ENCODE measurements around the gene DOCK11.

DOCK11 gene

DNA sequence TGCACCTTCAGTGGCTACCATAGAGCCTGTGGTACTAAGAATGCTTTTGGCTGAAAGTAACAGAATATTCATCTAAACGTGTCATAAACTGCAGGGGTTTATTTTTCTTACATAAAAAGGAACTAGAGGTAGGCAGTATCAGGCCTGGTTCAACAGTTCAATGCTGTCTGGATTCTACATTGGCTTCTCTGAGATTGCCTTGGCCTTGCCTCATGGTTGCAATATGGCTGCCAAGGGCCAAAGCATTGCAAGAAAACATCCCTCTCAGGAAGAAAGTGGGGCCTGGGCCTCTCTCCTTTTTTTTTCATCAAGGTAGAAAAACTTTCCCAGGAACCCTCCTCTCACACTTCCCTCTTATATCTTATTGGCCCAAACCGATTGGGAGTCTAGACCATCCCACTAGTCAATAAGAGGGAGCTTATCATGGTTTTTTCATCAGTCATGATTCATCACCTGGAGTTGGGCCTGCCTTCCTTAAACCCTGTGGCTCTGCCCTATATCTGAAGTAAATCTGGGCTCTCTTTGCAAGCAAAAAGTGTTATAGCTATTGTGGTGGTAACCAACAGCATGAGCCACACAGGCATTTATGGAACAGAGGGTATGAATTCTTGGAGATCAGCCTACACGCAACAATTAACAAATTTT, 1.8 kb upstream of the DOCK11 start:
- DNase-seq (ENCODE audit: insufficient read length, low spot score) (no peak), FAIRE-seq (no peak)
- TF ChIP-seq POLR2A (IDR thresholded peaks at IDR 0.05; ENCODE audit: low read depth, low read length) = no peak

GRCh38 chrX:118495958-118496762, 545 bp downstream of the DOCK11 start:
- DNase-seq (ENCODE audit: insufficient read length, low spot score) (peak; percentile 30), FAIRE-seq (no peak)
- 0 out of 2 replicates have a peak, but pooled peaks have one; percentile 7 for TF ChIP-seq POLR2A (IDR thresholded peaks at IDR 0.05; ENCODE audit: low read depth, low read length)

DNA sequence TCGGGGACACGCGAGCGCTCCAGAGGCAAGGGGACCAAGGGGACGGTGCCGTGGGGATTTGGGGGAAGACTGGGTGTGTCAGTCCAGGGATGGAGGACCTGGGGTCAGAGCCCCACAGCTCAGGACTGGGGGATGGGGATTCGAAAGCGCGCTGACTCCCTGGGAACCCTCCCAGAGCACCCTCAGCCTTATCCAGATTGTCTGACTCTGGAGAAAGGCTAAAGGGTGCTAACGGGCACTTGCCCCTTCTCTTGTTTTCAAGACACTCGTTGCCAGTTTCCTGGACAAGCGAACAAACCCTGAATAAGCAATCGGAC, 1.1 kb downstream of the DOCK11 start:
- DNase-seq (ENCODE audit: insufficient read length, low spot score) = peak; percentile 12
- no peak for FAIRE-seq
- no peak for TF ChIP-seq POLR2A (IDR thresholded peaks at IDR 0.05; ENCODE audit: low read depth, low read length)

GRCh38 chrX:118497180-118497818, 1.7 kb downstream of the DOCK11 start:
- no peak for DNase-seq (ENCODE audit: insufficient read length, low spot score)
- TF ChIP-seq POLR2A (IDR thresholded peaks at IDR 0.05; ENCODE audit: low read depth, low read length) = no peak
- FAIRE-seq = no peak

DNA sequence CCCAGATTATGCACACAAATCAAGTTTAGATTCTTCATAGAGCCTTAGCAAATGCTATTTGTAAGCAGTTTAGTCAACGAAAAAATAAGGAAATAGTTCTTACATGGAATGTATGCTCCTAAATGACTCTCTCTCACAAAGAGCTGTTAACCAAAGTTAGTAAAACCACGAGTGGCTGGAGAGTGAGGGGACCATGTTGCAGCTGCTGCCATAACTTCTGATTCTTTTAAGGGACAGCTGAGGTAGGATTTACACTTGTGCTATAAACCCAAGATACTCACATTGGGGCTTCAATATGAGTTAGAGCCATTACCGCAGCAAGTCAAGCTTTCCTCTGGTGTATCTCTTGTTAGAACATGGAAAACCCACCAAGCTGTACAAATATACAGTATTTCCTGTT, 2.7 kb downstream of the DOCK11 start:
- TF ChIP-seq POLR2A (IDR thresholded peaks at IDR 0.05; ENCODE audit: low read depth, low read length) = no peak
- DNase-seq (ENCODE audit: insufficient read length, low spot score) (no peak), FAIRE-seq (no peak)

GRCh38 chrX:118498755-118499154, 3.1 kb downstream of the DOCK11 start:
- FAIRE-seq (no peak), DNase-seq (ENCODE audit: insufficient read length, low spot score) (no peak)
- TF ChIP-seq POLR2A (IDR thresholded peaks at IDR 0.05; ENCODE audit: low read depth, low read length) = no peak

- FAIRE-seq (no peak), DNase-seq (ENCODE audit: insufficient read length, low spot score) (no peak)
- no peak for TF ChIP-seq POLR2A (IDR thresholded peaks at IDR 0.05; ENCODE audit: low read depth, low read length)
Measured at GRCh38 chrX:118499295-118499694, 3.7 kb downstream of the DOCK11 start.

DNA sequence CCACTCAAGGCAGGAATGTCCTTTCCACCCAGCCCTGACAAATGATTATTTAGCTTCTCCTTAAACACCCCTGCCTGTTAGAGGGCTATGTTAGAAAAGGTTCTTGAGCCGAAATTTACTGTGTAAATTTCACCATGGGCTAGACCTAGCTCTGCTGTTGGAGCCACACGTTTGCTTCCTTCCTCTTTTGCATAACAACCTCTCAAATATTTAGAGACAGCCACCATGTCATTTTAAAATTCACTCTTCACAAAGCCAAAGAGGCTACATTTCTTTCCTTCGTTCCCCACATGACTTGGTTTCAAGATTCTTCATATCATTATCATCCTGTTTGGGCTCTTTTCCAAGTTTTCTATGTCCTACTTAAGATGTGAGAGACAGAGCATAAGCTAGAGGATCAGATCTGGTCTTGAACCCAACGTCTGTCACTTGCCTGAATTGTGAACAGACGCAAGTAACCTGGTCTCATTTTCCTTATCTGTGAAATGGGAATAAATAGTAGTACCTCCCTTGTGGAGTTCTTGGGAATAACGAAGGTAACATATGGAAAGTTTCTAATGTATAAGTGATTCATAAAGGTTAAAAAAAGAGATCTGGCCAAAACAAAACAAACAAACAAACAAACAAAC, 6.7 kb downstream of the DOCK11 start:
- no peak for FAIRE-seq
- no peak for DNase-seq (ENCODE audit: insufficient read length, low spot score)
- TF ChIP-seq POLR2A (IDR thresholded peaks at IDR 0.05; ENCODE audit: low read depth, low read length) = no peak

DNA sequence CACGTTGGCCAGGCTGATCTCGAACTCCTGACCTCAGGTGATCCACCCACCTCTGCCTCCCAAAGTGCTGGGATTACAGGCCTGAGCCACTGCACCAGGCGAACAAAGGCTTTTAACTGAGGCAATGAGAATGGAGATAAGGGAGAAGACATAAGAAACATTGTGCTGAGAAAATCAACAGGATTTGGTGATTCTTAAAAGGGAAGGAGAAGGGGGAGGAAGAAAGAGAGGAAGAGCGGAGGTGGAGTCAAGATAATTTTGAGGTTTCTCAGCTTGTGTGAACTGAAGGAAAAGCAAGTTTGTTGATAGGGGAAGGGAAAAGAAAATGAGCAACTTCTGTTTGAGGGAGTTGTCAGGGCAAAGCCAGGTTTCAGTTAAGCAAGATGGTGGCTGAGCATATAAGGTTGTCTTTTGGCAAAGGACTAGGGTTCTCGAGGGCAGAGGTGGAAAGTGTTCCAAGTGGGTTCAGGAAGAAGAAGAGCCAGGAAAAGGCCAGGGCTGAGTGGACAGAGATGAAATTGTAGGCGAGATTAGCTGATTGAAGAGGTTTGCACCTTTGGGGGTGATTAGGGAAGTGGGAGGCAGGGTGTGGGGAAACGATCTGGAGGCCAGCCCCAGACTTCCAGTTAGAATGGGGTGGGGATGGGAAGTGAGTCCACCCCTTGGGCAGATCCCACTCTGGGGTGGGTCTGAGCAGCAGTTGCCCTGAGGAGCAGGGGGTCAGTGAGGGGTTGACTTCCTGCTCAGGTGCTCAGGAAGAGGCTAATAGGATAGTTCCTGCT, 7.8 kb downstream of the DOCK11 start:
- FAIRE-seq (no peak), DNase-seq (ENCODE audit: insufficient read length, low spot score) (no peak)
- no peak for TF ChIP-seq POLR2A (IDR thresholded peaks at IDR 0.05; ENCODE audit: low read depth, low read length)

GRCh38 chrX:118504581-118504980, 9.0 kb downstream of the DOCK11 start:
- TF ChIP-seq POLR2A (IDR thresholded peaks at IDR 0.05; ENCODE audit: low read depth, low read length) = no peak
- DNase-seq (ENCODE audit: insufficient read length, low spot score) = no peak
- no peak for FAIRE-seq

- FAIRE-seq = no peak
- no peak for TF ChIP-seq POLR2A (IDR thresholded peaks at IDR 0.05; ENCODE audit: low read depth, low read length)
Measured at GRCh38 chrX:118506805-118507480, 11.3 kb downstream of the DOCK11 start.

DNA sequence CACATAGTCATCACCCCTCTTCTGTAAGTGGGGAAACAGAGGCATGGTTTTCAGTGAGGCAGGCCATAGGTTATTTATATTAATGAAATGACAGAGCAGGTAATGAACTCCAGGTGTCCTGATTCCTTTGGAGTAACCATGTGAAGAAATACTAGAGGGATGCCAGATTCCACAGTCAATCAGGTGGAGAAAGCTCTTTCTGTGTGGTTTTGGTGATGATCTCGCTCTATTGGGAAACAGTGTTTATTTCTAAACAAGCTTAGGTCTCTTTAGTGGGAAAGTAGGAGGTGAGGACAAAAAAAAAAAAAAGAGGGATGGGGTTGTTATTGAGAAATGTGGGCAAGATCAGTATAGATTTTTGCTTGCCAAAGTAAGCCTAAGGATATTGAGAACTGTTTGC, 12.2 kb downstream of the DOCK11 start:
- DNase-seq (ENCODE audit: insufficient read length, low spot score) (no peak), FAIRE-seq (no peak)
- no peak for TF ChIP-seq POLR2A (IDR thresholded peaks at IDR 0.05; ENCODE audit: low read depth, low read length)

More at GRCh38 chrX:118506805-118507480, 11.3 kb downstream of the DOCK11 start:
- DNase-seq (ENCODE audit: insufficient read length, low spot score) = no peak

- FAIRE-seq (no peak), DNase-seq (ENCODE audit: insufficient read length, low spot score) (no peak)
- no peak for TF ChIP-seq POLR2A (IDR thresholded peaks at IDR 0.05; ENCODE audit: low read depth, low read length)
Measured at GRCh38 chrX:118508221-118508620, 12.6 kb downstream of the DOCK11 start.

Measured in H54 (cell line).